Glutamatergic neuron (in vitro differentiated cells): ENCODE measurements around the gene RNF126. TPM values are rescaled to one million over a fixed set of nuclear protein-coding genes. Genes with fewer than 3 reads are reported as not detected.
"Not testable (repeated sequence)": the region's sequence is repeated elsewhere in the genome, so short reads cannot be mapped to it uniquely, and the experiment has no call there.

ENCODE experiments used
- DNase-seq: peaks from one replicate; pipeline ENCODE4 v3.0.0; 2022
- H3K27ac Mint-ChIP-seq: one replicate; pipeline ENCODE4 v1.8.0; 2020; ENCODE audit warnings: mild to moderate bottlenecking, mixed read lengths, inconsistent platforms; ENCODE audit not compliant: unreplicated experiment
- H3K27me3 Mint-ChIP-seq: one replicate; pipeline ENCODE4 v1.8.0; 2020; ENCODE audit warnings: mild to moderate bottlenecking, moderate library complexity, mixed read lengths, inconsistent platforms; ENCODE audit not compliant: unreplicated experiment
- H3K36me3 Mint-ChIP-seq: one replicate; pipeline ENCODE4 v1.8.0; 2020; ENCODE audit warnings: mild to moderate bottlenecking, mixed read lengths, inconsistent platforms; ENCODE audit not compliant: unreplicated experiment
- H3K4me1 Mint-ChIP-seq: one replicate; pipeline ENCODE4 v1.8.0; 2020; ENCODE audit warnings: mild to moderate bottlenecking, low read depth, mixed read lengths, inconsistent platforms; ENCODE audit not compliant: unreplicated experiment
- H3K4me3 Mint-ChIP-seq: one replicate; pipeline ENCODE4 v1.8.0; 2020; ENCODE audit warnings: mild to moderate bottlenecking, mixed read lengths, inconsistent platforms; ENCODE audit not compliant: unreplicated experiment
- H3K9me3 Mint-ChIP-seq: one replicate; pipeline ENCODE4 v1.8.0; 2020; ENCODE audit warnings: mild to moderate bottlenecking, moderate library complexity, mixed read lengths, inconsistent platforms; ENCODE audit not compliant: unreplicated experiment
- CTCF ChIP-seq: fragments of 200-600 bp; sonication (generic); IDR thresholded peaks from one replicate; pipeline ENCODE4 v1.5.0; 2021; ENCODE audit not compliant: partially characterized antibody, unreplicated experiment
- total RNA-seq: library from RNA; stranded (reverse); fragmentation: NEBNext Ultra II Directional; extraction: Animal tissue kit (Norgen Biotek cat#: 25700); gene quantifications from one replicate; pipeline ENCODE4 v1.2.1, GENCODE V29; 2021; ENCODE audit not compliant: unreplicated experiment

The RNF126 gene
- total RNA-seq, 1 donor from 2014 or later: 51.7 TPM

DNA sequence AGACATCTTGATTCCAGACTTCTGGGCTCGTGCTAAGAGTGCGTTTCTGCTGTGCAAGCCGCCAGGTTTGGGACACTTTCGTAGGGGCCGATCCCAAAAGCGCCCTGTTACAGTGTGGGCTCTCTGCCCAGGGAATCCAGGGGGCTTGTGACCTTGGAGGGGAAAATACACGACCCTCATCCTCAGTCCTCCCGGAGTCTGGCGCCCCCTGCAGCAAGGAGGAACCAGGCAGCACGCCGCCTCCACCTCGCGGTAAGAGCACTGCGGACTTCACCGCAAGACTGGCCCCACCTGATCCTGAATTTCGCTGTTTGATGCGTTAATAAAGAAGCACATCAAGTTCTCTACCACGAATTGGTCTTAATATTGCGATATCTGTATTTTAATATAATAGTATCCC, 34.8 kb downstream of the RNF126 start:
- Mint-ChIP-seq H3K4me1 (peaks cover 19% of the 10 kb centered on the region), H3K4me3 (peak overlapping the region; percentile 49), H3K9me3 (peaks cover 9% of the 10 kb centered on the region), H3K27ac (no peak overlapping the region), H3K27me3 (peaks cover 12% of the 10 kb centered on the region), H3K36me3 (peaks cover 5% of the 10 kb centered on the region)
- peak; percentile 67 for TF ChIP-seq CTCF
- DNase-seq: peak; percentile 69

DNA sequence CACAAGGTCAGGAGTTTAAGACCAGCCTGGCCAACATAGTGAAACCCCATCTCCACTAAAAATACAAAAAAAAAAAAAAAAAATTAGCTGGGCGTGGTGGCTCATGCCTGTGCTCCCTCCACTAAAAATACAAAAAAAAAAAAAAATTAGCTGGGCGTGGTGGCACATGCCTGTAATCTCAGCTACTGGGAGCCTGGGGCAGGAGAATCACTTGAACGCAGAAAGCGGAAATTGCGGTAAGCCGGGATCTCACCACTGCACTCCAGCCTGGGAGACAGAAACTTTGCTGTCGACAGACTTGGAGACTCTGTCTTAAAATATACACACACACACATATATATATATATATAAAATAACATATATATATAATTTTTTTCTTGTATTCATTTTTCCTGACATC, 36.4 kb downstream of the RNF126 start:
- H3K4me3 Mint-ChIP-seq, H3K9me3 Mint-ChIP-seq, H3K27ac Mint-ChIP-seq, DNase-seq, H3K36me3 Mint-ChIP-seq: not testable (repeated sequence)
- Mint-ChIP-seq H3K27me3 (peaks cover 12% of the 10 kb centered on the region), H3K4me1 (peaks cover 19% of the 10 kb centered on the region)

DNA sequence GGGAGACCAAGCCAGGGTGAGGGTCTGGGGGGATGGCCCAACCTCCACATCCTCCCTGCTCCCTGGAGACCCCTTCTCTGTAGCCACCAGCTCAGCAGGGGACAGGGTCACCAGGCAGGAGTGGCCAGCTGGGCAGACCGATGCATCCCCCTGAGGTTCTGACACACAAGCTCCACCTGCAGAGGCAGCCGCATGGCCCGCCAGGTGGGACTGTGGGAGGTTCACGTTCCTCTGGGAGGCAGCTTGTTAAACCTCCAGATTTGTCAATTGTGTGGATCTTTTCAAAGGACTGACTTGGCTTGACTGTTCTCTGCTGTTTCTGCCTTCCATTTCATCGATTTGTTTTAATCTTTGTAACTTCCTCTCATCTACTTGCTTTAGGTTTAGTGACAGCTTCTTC, 37.8 kb downstream of the RNF126 start:
- DNase-seq: no peak
- H3K9me3 Mint-ChIP-seq: peaks cover 7% of the 10 kb centered on the region
- H3K27me3 Mint-ChIP-seq: peaks cover 8% of the 10 kb centered on the region
- peaks cover 17% of the 10 kb centered on the region for H3K4me1 Mint-ChIP-seq
- no peak for TF ChIP-seq CTCF
- peak overlapping the region; percentile 63 for H3K4me3 Mint-ChIP-seq
- H3K27ac Mint-ChIP-seq: peak overlapping the region; percentile 30
- H3K36me3 Mint-ChIP-seq: peaks cover 5% of the 10 kb centered on the region

GRCh38 chr19:624433-625109, 38.4 kb downstream of the RNF126 start:
- TF ChIP-seq CTCF: no peak
- peaks cover 5% of the 10 kb centered on the region for H3K36me3 Mint-ChIP-seq
- peaks cover 10% of the 10 kb centered on the region for H3K27me3 Mint-ChIP-seq
- DNase-seq: no peak
- H3K4me3 Mint-ChIP-seq: no peak overlapping the region
- peaks cover 13% of the 10 kb centered on the region for H3K4me1 Mint-ChIP-seq
- no peak overlapping the region for H3K27ac Mint-ChIP-seq
- peaks cover 7% of the 10 kb centered on the region for H3K9me3 Mint-ChIP-seq

GRCh38 chr19:623974-624373, 39.0 kb downstream of the RNF126 start:
- no peak overlapping the region for H3K4me3 Mint-ChIP-seq
- H3K27ac Mint-ChIP-seq: no peak overlapping the region
- peaks cover 5% of the 10 kb centered on the region for H3K36me3 Mint-ChIP-seq
- DNase-seq: no peak
- peaks cover 8% of the 10 kb centered on the region for H3K4me1 Mint-ChIP-seq
- peaks cover 10% of the 10 kb centered on the region for H3K27me3 Mint-ChIP-seq
- no peak for TF ChIP-seq CTCF
- H3K9me3 Mint-ChIP-seq: peaks cover 7% of the 10 kb centered on the region
